Activated CD4-positive, alpha-beta T cell treated with anti-CD3 and anti-CD28 coated beads, Interleukin-2, Interleukin-4, amounts not matched to agents 100 ng/mL and 50 ng/mL, durations not matched to agents 16 hours and 8 hours (primary cell): ENCODE results near the gene EEF1A2.

Experiments used
- DNase-seq: peaks from one replicate; pipeline ENCODE4 v3.0.0-alpha.2; 2020; ENCODE audit warnings: low spot score

EEF1A2 gene

DNA sequence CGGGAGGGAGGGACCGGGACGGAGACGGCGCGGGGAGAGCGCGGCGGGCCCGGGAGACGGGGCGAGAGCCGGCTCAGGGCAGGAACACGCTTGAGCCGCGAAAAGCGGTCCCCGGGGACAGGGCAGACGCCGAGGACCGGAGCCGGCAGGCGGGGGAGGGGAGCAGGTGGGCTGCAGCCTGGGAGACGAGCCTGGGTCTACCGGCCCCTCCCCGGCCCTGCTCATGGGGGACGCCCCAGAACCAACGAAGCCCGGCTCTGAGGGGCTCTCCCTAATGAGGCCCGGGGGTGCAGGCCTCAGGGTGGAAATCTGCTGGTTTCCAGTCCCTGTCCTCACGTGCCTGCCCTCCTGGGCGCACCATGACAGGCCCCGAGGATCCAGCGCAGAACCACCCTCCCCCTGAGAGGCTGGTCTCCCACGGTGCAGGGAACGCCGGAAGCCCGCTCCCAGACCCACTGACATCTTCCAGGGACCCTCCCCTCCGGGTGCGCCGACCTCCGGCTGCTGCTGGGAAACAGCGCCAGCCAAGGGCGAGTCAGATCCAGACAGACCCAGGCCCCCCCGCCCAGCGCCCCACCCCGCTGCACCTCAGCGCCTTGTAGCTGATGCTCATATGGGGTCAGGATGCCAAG is 571 bp upstream of the EEF1A2 start:
- DNase-seq: no peak

DNA sequence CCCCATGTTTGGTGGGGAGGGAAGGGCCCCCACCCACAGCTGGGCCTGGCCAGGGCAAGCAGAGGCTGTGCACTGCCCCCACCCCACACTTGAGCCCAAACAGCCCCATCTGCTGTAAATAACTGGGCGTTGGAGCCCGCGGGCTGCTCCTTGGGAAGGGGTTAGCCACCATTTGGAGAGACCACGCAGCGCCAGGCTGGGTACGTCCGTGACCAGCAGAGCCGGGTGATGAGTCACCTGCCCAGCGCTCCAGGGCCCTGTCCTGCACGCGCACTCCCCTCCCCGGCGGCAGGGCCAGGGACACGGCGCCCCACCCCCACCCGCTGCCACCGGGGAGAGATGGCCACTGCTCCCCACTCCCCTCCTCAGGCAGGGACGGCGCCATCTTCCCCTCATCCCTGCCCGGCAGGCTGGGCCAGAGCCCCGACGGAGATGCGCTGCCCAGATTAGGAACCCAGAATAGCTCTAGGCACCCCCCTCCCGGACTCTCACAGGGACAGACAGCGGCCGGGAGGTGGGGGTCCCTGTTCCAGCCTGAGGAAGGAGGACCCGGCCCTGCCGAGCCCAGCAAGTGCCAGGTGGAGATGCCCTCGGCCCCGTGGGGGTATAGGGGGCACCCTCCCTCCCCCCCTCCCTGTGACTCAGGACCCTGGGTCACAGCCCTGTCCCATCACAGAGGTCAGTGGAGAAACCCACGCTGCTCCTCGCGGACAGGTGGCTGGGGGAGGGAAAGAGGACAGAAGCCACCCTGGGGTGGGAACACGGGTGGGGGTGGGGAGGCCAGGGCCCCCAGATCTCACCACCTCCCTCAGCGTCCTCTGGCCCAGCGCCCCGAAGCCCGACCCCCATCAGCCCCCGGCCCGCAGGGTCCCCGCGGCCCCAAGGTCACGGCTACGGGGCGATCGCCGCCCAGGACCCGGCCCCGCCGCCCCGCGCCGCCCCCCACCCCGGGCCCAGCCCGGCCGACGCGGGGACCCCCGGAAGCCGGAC is 642 bp downstream of the EEF1A2 start:
- DNase-seq: no peak

DNA sequence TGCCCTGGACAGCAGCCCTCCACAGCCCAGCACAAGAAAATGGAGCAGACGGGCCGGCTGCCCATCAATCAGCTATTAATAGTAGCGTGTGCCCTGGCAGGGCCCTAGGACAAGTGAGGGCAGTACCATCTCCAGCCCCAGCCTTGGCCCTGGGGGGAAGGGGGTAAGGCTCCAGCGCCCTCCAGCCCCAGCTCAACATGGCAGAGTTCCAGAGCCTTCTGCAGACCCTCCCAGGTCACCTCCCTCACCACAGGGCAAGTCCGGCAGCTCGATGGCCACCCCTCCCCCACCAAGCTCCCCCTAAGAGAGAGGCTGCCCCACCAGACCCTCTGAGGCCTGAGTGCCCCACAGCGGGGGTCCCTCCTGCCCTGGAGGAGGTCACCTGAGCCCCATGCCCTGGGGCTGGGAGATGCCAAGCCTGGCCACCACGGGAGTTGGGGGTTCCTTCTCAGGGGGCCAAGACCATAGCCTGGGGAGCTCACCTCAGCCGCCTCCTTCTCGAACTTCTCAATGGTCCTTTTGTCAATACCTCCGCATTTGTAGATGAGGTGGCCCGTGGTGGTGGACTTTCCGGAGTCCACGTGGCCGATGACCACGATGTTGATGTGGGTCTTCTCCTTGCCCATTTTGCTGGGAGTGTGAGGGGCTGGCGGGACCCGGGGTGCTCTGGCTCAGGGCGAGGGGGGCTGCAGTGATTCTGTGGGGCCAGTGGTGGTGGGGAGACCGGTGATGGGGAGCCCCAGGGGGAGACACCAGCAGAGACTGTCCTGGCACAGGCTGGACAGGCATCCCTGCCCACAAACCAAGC is 1.5 kb downstream of the EEF1A2 start:
- no peak for DNase-seq

DNA sequence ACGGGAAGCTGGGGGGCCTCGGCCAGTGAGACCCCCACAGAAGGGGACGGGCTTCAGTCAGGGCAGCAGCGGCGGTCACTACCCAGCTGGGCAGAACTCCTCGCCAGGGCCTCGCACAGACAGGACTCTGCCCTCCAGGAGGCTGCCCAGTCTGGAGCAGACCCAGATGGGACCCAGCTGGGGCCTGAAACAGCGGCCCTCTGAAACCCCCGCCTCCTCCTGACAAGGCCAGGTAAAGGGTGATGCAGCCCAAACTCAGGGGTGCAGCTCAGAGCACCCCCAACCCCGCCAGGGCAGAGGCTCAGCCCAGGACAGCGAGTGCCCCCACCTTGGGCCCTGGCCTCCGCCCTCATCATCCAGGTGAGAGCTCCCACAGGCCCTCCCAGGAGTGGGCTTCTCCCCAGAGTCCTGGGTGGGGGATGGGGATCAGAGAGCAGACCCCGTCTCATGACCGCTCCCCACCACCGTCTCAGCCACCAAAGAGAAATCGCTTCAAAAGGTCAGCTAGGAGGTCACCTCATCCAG is 2.2 kb downstream of the EEF1A2 start:
- DNase-seq: no peak

DNA sequence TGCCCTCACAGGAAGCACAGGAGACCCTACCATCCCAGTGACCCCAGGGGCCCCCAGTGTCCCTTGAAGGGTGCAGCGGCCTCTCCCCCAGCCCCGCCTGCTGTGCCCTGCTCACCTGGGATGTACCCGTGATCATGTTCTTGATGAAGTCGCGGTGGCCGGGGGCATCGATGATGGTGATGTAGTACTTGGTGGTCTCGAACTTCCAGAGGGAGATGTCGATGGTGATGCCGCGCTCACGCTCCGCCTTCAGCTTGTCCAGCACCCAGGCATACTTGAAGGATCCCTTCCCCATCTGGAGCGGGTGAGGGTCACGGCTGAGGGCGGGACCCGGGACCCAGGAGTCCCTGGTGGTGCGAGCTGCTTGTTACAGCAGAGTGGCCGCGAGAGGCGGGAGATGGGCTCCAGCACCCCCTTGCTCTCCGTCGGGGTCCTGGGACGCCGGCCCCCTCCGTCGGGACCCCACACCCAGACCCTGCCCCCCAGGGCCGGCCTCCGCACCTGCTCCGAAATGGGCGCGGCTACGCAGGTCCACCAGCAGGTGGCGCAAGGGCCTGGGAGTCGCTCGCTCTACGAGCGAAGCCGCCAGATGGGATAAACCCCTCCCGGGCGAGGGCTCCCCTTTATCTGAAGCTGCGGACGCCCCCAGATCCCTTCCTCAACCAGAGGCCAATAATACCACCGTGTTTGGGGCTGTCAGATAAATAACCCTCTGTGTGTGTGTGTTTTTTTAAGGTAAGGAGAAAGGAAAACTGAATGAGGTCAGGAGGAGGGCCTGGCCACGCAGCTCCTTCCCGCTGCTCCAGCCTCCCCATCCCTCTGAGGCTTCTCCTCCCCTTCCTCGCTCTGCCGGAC is 2.9 kb downstream of the EEF1A2 start:
- DNase-seq: peak; percentile 73

DNA sequence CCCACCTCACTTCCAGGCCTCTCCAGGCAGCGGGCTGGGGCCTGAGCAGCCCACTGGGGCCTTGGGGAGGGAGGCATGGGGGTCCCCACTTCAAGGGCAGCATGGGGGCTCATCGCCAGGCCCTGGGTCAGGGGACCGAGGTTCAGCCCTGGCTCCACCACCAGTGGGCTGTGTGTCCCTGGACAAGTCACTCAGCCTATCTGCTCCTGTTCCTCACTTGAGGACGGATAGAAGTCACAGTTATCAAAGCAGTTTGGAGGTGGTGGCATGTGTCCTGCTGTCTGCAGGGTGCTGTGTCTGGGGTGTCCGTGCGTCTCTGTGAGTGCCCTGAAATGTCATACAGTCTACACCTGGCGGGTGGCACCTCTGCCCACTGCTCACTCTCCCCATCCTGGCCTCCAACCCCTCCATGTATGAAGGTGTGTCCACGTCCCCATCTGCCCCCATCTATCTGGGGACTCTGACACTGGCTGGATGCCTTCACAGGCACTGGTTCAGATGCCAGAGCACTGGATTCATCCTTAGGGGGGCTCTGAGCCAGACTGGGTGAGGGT is 3.6 kb downstream of the EEF1A2 start:
- no peak for DNase-seq

DNA sequence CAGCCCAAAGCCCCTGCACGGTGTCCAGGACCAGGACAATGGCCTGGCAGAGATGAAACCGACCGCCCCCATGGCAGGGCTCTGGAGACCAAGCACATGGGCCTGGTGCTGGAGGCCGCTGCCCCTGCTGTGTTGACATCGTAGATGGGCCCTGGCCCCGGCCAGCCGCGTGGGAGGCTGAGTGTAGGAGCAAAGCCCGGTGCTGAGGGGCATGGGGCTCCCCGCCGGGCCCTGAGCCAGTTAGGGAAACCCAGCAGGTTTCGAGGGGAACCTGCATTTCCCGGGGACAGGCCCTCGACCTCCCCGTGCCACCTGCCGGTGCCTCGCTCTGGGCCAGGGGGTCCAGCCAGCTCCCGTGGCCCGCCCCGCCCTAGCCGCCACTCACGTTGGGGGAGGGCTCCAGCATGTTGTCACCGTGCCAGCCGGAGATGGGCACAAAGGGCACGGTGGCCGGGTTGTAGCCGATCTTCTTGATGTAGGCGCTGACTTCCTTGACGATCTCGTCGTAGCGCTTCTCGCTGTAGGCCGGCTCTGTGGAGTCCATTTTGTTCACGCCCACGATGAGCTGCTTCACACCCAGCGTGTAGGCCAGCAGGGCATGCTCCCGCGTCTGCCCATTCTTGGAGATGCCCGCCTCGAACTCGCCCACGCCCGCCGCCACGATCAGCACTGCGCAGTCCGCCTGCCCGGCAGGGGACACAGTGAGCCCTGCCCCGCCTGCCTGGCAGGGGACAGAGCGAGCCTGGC is 4.3 kb downstream of the EEF1A2 start:
- DNase-seq: no peak

DNA sequence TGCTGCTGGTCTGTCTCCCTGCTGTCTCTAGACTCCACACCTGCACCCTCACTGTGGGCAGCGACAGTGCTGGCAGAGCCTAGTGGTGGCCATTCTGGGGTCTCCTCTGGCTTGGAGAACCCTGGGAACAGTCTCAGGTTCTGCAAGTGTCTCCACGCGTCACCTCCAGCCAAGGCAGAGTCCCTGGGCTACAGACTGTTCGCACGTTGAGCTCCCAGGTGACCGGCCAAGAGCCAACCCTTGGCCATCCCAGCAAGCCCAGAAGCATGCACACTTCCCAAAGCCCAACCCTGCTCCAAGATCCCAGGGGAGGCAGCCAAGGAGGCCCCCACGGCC is 4.8 kb downstream of the EEF1A2 start:
- no peak for DNase-seq

DNA sequence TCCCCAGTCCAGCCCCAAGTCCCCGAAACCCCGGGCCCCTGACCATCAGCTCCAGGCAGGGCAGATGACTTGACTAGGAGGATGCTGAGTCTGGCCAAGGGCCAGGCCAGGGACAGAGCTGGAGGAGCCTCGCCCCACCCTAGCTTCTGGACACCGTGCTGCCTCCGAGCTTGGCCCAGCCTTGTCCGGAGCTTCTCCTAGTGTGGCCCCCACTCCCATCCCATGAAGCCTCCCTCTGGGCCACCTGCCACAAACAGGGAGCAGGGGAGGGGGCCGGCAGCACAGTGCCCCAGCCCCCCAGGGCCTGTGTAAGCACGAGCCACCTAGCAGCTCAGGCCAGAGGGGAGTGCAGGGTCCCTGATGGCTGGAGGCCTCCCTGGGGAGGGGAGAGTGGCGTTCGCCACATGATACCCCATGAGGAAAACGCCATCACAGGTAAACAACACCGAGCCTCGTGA is 5.3 kb downstream of the EEF1A2 start:
- DNase-seq: no peak

DNA sequence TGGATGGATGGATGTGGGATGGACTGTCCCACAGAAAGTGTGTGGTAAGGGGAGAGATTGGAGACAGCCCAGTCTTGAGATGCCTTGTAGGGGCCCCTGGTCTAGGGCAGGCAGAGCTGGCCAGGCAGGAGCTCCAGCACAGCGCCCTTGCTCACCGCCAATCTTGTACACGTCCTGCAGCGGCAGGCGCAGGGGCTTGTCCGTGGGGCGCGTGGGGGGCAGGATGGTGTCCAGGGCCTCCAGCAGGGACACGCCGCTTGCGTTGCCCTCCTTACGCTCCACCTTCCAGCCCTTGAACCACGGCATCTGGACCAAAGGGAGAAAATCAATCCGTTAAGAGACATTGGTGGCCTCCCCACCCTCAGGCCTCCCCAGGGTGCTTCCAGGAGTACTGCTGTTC is 5.9 kb downstream of the EEF1A2 start:
- DNase-seq: no peak

DNA sequence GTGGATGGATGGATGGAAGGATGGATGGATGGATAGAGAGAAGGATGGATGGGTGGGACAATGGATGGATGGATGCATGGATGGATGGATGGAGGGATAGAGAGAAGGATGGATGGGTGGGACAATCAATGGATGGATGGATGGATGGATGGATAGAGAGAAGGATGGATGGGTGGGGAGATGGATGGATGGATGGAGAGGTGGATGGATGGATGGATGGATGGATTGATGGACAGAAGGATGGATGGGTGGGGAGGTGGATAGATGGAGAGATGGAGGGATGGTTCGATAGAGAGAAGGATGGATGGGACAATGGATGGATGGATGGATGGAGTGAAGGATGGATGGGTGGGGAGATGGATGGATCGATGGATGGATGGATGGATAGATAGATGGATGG is 6.4 kb downstream of the EEF1A2 start:
- no peak for DNase-seq

DNA sequence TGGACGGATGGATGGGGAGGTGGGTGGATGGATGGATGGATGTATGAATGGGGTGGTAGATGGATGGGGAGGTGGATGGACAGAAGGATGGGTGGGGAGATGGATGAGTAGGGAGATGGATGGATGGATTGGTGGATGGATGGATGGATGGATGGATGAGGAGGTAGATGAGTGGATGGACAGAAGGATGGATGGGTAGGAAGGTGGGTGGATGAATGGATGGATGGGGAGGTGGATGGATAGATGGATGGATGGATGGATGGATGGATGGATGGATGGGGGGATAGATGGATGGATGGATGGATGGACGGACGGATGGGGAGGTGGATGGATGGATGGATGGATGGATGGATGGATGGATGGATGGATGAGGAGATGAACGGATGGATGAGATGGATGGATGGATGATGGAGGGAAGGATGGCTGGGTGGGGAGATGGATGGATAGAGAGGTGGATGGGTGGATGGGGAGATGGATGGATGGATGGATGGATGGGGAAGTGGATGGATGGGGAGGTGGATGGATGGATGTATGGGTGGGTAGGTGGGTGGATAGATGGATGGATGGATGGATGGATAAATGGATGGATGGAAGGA is 7.2 kb downstream of the EEF1A2 start:
- DNase-seq: no peak

DNA sequence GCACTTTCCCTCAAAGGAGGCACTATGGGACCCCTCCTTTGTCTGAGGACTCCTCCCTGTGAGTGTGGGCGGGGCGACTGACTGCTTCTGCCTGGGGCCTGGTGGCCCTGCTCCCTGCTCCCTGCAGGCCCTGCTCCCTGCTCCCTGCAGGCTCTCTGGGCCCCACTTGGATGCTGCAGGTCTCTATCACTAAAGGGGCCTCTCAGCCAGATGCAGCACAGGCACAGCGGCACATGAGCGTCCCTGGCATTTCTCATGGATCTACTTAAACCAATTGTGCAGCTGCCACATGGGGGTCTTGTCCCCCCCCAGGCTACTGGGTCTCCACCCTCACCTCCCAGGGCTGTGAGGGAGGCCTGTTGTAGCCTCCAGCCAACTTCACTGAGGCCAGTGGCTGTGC is 7.8 kb downstream of the EEF1A2 start:
- no peak for DNase-seq

DNA sequence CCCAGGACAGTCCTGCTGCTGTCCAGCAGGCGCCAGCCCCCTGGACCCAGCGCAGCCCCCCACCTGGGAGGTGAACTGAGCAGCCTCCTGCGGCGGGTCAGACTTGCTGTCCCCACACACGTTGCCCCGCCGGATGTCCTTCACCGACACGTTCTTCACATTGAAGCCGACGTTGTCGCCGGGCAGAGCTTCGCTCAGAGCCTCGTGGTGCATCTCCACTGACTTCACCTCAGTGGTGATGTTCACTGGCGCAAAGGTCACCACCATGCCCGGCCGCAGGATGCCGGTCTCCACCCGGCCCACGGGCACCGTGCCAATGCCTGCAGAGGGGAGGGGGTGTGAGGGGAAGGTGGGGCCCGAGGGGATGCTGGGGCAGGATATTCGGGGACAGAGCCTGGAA is 8.5 kb downstream of the EEF1A2 start:
- no peak for DNase-seq

DNA sequence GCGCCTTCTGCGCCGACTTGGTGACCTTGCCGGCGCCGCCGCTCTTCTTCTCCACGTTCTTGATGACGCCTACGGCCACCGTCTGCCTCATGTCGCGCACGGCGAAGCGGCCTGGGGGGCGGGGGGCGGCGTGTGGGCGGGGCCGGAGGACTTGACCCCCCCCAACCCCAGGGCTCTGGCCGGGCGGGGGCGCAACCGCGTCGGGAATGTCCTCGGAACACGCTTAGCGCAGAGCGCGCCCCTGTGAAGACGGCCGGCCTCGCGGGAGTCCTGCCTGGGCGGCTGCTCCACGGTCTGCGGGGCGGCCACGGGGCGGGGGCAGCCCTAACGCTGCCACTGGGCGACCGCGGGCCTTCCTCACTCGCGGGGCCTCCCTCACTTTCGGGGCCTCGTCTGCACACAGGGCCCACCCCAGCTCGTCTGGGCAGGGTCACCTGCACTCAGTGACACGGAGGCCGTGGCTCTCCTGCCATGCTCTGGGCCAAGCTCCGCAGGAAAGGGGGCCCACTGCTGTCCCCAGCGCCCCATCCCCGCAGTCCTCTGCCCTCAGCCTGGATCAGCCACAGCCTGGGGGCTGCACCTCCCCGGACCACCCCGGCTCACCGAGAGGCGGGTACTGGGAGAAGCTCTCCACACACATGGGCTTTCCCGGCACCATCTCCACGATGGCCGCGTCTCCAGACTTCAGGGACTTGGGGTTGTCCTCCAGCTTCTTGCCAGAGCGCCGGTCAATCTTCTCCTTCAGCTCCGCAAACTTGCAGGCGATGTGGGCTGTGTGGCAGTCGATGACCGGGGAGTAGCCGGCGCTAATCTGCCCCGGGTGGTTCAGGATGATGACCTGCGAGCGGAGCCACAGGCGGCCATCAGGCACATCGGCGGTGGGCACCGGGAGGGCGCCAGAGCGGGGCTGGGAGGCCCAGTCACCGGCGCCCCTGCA is 10.3 kb downstream of the EEF1A2 start:
- no peak for DNase-seq

DNA sequence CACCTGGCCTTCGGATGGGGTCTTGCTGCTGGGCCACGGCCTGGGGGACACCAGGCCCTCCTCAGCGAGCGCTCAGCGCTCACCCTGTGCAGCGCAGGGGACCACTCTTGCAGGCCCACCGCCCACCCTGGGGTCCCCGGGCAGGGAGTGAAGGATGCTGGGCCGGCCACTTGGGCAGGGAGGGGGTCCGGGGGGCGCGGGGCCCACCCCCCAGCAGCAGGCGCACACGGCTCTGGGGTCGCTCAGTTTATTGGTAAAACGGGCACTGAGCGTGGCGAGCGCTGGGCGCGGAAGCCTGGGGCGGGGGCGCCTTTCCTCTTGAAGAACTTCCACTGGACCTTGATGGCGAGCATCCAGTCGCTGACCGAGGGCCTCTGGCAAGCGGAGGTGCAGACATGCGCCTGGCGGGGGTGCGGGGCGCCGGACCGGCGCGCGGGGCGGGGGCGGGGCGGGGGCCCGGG is 11.1 kb downstream of the EEF1A2 start:
- no peak for DNase-seq

DNA sequence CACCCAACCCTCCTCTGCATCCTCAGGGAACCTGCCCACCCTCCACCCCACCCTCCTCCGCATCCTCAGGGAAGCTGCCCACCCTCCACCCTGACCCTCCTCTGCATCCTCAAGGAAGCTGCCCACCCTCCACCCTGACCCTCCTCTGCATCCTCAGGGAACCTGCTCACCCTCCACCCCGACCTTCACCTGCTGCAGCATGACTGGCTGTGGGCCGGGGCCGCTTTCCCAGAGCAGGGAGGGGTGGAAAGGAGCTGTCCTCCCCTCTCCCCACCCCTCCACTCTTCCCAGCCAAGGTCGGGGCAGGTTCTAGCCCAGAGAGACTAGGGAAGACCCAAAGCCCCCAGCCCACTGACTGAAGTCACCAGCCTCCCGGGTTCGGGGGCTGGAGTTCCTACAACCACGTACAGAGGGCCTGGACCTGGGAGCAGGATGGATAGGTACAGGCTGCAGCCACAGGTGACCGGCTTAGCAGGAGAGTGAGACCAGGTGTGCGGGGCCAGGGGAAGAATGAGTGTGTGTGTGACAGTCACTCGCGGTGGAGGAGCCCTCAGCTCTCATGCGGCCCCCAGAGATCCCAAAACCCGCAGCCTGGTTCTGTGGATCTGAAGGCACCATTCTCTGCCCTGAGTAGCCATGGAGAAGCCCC is 11.6 kb downstream of the EEF1A2 start:
- no peak for DNase-seq

DNA sequence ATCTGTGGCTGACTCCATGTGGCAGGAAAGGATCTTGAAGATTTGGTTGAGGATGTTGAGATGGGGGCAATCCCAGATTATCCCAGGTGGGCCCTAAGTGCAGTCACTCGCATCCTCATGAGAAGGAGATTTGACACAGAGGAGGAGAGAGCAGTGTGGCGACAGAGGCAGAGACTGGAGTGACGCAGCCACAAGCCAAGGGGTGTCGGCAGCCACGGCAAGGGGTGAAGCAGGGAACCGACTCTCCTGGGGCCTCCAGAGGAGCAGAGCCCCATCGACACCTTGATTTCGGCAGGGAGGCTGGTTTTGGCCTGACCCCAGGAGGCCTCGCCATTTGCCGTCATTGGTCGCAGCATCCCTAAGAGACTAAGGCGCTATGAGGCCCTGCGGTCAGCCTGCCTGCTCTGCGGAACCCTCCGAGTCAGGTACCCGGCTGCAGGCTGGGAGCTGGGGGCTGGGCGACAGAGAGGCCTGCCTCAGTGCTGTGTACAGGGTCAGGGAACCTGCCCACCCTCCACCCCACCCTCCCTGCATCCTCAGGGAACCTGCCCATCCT is 12.5 kb downstream of the EEF1A2 start:
- no peak for DNase-seq
